NCI-H187 treated with DMSO at 0.1 percent for 48 hours (cell line): Measurements from ENCODE around the gene GLB1L3.

Experiments used
- DNase-seq: peaks from one replicate; lab custom pipeline; 2025; lab: John Stamatoyannopoulos, UW

Gene GLB1L3

DNA sequence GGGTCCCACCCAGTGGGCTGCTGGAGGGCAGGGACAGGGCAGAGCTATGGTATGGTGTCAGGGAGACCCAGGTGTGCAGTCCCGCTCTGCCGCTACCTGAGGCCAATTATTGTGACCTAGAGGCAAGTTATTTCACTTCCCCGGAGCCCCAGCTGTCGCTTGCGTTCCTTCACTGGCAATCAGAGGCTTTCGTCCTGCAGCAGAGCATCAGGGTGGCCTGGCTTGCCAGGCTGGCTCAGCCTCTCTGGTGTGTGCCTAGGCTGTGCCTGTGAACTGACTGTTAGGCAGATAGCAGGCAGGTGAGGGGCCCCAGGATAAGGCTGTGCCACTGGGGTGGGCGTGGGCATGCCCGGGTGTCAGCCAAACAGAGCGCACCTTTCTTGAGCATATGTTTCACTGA is 87.0 kb downstream of the GLB1L3 start:
- no peak for DNase-seq

DNA sequence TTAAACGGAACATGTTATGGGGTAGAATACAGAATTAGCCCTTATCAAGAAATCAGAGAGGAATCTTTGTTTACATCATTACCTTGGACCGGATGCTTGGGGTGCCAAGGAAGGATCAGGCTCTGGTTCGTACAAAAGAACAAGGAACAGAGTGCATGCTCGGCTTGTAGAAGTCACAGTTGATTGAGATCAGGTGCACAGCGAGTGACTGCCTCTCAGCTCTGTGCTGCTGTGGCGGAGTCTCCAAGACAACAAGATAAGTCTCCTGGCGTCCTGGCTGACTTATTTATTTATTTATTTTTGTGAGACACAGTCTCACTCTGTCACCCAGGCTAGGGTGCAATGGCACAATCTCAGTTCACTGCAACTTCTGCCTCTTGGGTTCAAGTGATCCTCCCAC is 87.4 kb downstream of the GLB1L3 start:
- DNase-seq: peak; percentile 61

DNA sequence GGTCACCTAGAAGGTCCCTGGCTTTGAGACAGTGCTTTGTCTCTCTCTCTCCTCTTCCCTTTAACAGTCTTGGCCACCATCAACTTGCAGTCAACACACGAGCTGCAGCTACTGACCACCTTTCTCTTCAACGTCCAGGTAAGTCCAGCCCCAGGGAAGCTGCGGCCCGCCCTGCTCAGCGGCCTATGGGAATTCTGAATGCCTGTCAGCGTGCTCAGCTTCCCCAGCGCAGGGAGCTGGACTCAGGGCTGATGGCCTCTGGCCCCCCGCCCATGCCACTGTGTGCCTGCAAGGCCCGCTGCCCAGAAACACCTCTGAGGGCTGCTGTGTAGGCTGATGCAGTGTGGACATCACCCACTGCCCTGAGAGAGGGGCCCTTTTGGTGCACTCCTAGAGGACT is 88.1 kb downstream of the GLB1L3 start:
- DNase-seq: no peak

DNA sequence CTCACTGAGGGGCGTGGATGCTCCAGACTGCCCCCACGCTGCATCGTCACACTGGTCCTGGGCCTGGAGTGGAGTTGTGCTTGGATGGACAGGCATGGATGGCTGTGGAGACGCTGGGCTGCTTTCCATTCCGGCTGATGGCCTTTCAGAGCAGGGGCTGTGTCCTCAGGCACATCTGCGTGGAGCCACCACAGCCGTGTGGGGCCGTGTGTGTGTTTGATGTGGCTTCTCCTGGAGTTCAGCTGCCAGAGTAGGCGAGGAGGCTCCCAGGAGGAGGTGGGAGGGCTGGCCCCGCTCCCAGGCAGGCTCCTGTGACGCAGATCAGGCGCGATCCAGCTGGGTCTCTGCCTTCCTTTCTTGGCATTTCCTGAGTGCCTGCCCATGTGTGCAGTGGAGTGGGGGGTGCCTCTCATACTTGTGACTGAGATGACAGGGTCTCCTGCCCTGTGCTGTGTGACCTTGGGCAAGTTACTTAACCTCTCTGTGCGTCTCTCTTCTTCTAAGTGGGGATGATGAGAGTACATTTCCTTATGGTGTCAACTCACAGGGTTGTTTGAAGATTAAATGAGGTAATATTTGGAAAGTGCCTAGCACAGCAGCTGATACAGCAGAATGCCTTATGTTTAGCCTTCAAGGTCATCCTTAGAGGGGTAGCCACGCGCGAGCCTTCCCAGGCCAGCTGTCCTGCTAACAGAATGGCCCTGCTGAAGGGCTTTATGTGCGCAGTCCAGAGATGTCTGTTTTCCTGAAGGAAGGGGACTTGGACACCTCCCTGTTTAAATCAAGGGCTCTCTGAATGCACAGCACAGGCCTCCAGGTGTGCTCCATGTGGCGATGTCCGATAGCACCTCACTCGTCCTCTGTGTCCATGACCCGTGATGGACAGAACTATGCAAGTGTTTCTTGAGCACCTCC is 89.1 kb downstream of the GLB1L3 start:
- no peak for DNase-seq

DNA sequence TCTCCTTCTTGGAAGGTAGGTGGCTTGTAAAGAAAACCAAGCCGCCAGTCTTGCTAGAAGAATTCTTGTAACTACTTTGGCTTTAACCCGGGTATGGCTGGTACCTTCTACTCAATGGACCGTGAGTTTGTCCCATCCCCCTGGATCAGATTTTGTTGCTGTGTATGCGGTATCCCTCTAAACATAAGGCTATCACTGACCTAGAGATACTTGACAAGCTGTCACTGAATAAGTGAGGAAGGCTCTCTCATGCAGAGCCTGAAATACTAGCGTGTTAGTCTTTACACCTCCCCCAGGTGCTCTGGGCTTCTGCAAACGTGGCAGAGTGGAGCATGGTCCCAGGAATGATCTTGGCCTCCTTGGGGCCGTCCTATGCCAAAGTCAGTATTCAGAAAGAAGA is 90.1 kb downstream of the GLB1L3 start:
- no peak for DNase-seq

DNA sequence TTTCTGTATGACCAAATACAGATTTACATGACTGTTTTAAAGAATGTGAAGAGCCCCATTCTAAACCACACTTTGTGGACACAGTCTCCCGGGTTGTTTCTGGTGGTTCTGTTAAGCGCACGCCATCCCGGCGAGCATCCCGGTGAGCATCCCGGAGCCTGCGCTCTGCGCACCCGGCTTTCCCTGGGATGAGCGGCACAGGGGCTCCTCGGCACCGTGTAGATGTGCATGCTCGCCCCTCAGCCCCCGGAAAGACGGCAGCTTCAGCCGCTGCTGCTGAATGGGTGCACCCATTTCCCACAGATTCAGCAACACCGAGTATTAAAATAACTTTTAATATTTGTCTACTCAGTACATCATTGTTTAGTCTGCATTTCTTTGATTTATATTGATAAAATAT is 91.6 kb downstream of the GLB1L3 start:
- DNase-seq: no peak
